Measurements from ENCODE around the gene FAM107A. TPM values are rescaled to one million over a fixed set of nuclear protein-coding genes. Genes with fewer than 3 reads are reported as not detected.

FAM107A gene
- total and polyA plus RNA-seq, 9 of the 15 experiments (the other 6 are each of a cell fraction or from before 2014, with no cell fraction given) = 0.07 TPM; not detected in 8

DNA sequence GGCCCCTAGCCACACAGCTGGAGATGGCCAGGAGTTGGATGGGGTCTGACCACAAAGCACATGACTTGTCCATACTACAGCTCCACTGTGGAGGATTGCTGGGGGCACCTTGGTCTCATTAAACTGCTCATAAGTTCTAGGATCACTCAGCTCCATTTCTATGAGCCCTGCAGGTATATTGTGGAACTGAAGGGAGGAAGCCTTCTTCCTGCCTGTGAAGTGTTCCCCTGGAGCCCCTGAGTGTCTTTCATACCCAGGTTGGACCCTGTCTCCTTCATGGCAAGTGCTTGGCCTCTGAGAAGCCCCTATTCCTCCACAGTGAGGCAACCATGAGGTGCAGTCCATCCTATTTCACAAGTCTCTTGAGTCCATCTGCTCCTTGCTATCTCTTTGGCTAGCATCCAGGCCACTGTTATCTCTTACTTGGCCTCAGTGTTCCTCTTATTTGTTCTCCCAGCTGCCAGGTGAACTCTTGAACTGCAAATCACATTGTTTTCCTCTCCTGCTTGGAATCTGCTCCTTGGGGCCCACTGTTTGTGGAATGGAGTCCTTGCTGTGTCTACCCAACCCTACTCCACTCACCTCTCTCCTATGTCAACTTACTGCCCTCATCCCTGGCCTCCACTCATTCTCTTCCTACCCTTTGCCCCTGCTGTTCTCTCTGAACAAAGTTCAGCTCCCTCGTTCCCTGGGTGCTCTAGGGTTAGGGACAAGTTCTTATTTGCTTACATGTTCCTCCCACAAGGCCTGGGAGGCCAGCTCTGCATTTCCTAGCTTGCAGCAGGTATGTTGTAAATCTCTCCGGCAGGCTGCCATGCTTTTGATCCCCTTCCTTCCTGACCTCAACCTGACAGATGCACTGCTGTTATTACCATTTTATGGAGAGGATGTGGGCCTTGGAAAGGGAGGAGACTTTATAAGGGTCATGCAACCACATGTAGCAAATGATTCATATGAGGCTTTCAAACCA, 41.4 kb downstream of the FAM107A start:
- DNase-seq (ENCODE audit: extremely low read depth in 1 of 4, low spot score in 3 of 4) (peak in 2 of 4 experiments; percentile 11 to 54), FAIRE-seq (no peak), ATAC-seq (no peak)
- Histone ChIP-seq H3K9ac (ENCODE audit: insufficient read depth in 1 of 2, low read depth in 2 of 2, low read length in 2 of 2) (no peak overlapping the region), H4K20me1 (replicated peaks; ENCODE audit: control insufficient read depth, insufficient read depth, low read length) (no peaks in the 10 kb centered on the region; the same call in 1 of the 2 replicates), H3K4me2 (ENCODE audit: insufficient read depth, low read length) (no peak overlapping the region), H2AFZ (ENCODE audit: low read depth, low read length) (no peak overlapping the region), H3K27ac (ENCODE audit: extremely low read depth, low read depth, low read length) (no peak overlapping the region), H3K79me2 (ENCODE audit: control insufficient read depth, insufficient read depth, low read length) (no peaks in the 10 kb centered on the region), H3K27me3 (ENCODE audit: control insufficient read depth in 2 of 2, insufficient read depth in 2 of 2, low read length in 2 of 2) (no peaks in the 10 kb centered on the region; a peak in 2 of 5 replicates), H3K9me3 (replicated peaks; ENCODE audit: control insufficient read depth, insufficient read depth, low read depth, low read length) (no peaks in the 10 kb centered on the region), H3K36me3 (ENCODE audit: control insufficient read depth, insufficient read depth, low read length) (no peaks in the 10 kb centered on the region), H3K4me1 (replicated peaks in 1 of 2; ENCODE audit: control insufficient read depth in 2 of 2, insufficient read depth in 2 of 2, low read length in 2 of 2) (peaks cover 7% of the 10 kb centered on the region in 2 experiments; a peak in 2 of 5 replicates), H3K4me3 (no peak overlapping the region), H3K9me1 (ENCODE audit: control insufficient read depth, insufficient read depth, low read length) (no peaks in the 10 kb centered on the region)
- intact Hi-C loops (cut with micrococcal nuclease) = no loop called here
- BruUV-seq (replicated peaks) = no TSS peak
- in situ Hi-C loops (cut with MboI) = loop anchor here (10.0 kb wide), 1 partner anchor 351 kb away; no protein-coding TSS in a partner anchor
- POLR2A ChIA-PET = interaction anchor here (1.3 kb wide), 2 partner anchors 64 to 229 kb away, joined by 3 read pairs; partner anchors contain the start of gene HTD2
- CTCF ChIA-PET (ENCODE audit: low intra/inter-chr PET ratio) = no interaction called here
- WGBS (ENCODE audit: insufficient coverage, low coverage, missing lambda C conversion rate) = 6% methylated on average over 2 of the region's 2 CpGs
- TF ChIP-seq SPI1 (IDR thresholded peaks at IDR 0.05; ENCODE audit: borderline replicate concordance, low read depth, low read length) = peak; percentile 42; the same call in 1 of the 2 replicates
- no peak for TF ChIP-seq POLR2B (IDR thresholded peaks at IDR 0.05; ENCODE audit: low read depth, partially characterized antibody)
- peak; percentile 52 for TF ChIP-seq CBFA2T2 (conservative IDR thresholded peaks at IDR 0.05)
- no peak for TF ChIP-seq FOXM1 (IDR thresholded peaks at IDR 0.05; ENCODE audit: low read depth)
- no peak for TF ChIP-seq FOXM1 (CRISPR knock-in tag; IDR thresholded peaks at IDR 0.05; ENCODE audit: low read depth)
- TF ChIP-seq TAL1 (IDR thresholded peaks at IDR 0.05) = 0 out of 2 replicates have a peak, but pooled peaks have one; percentile 16
- 0 out of 4 replicates have a peak, but pooled peaks of 1 of the 2 experiments have one; percentile 20 for TF ChIP-seq TRIM24 (IDR thresholded peaks at IDR 0.05)
- peak; percentile 52; the same call in 1 of the 2 replicates for TF ChIP-seq SOX6 (IDR thresholded peaks at IDR 0.05)
- no peak for TF ChIP-seq ESRRA (IDR thresholded peaks at IDR 0.05; ENCODE audit: borderline replicate concordance, low read depth)
- TF ChIP-seq CTBP1 (IDR thresholded peaks at IDR 0.05; ENCODE audit: borderline replicate concordance) = 0 out of 2 replicates have a peak, but pooled peaks have one; percentile 18
- TF ChIP-seq HLTF (IDR thresholded peaks at IDR 0.05) = no peak
- TF ChIP-seq NR2C2 (CRISPR knock-in tag; IDR thresholded peaks at IDR 0.05) = no peak
- peak; percentile 31; the same call in 1 of the 2 replicates for TF ChIP-seq NR2C2 (tag; IDR thresholded peaks at IDR 0.05)
- TF ChIP-seq, protein P1, sequence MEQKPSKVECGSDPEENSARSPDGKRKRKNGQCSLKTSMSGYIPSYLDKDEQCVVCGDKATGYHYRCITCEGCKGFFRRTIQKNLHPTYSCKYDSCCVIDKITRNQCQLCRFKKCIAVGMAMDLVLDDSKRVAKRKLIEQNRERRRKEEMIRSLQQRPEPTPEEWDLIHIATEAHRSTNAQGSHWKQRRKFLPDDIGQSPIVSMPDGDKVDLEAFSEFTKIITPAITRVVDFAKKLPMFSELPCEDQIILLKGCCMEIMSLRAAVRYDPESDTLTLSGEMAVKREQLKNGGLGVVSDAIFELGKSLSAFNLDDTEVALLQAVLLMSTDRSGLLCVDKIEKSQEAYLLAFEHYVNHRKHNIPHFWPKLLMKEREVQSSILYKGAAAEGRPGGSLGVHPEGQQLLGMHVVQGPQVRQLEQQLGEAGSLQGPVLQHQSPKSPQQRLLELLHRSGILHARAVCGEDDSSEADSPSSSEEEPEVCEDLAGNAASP (IDR thresholded peaks at IDR 0.05) = no peak
- peak; percentile 82 for TF ChIP-seq NFIC (IDR thresholded peaks at IDR 0.05)
- peak; percentile 32; the same call in 1 of the 2 replicates for TF ChIP-seq TCF3 (CRISPR knock-in tag; IDR thresholded peaks at IDR 0.05)
- TF ChIP-seq C11orf30 (IDR thresholded peaks at IDR 0.05; ENCODE audit: low read depth) = no peak
- TF ChIP-seq, protein P2, sequence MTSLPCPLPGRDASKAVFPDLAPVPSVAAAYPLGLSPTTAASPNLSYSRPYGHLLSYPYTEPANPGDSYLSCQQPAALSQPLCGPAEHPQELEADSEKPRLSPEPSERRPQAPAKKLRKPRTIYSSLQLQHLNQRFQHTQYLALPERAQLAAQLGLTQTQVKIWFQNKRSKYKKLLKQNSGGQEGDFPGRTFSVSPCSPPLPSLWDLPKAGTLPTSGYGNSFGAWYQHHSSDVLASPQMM (CRISPR knock-in tag; IDR thresholded peaks at IDR 0.05) = no peak
- TF ChIP-seq ZBTB8A (IDR thresholded peaks at IDR 0.05; ENCODE audit: partially characterized antibody) = no peak
- TF ChIP-seq TEAD4 (IDR thresholded peaks at IDR 0.05; ENCODE audit: low read length) = peak; percentile 50
- no peak for TF ChIP-seq TEAD4 (CRISPR knock-in tag; IDR thresholded peaks at IDR 0.05; ENCODE audit: borderline replicate concordance)
- 0 out of 2 replicates have a peak, but pooled peaks have one; percentile 20 for TF ChIP-seq KLF16 (IDR thresholded peaks at IDR 0.05)
- peak in 1 of 2 experiments; percentile 52; a peak in 1 of 4 replicates for TF ChIP-seq RCOR1 (IDR thresholded peaks at IDR 0.05; ENCODE audit: borderline replicate concordance in 1 of 2, low read depth in 2 of 2, low read length in 2 of 2)
